Neural cell (in vitro differentiated cells): ENCODE results near the gene TNFRSF4.

Experiments used
- EP300 ChIP-seq: fragments of 450-650 bp; conservative IDR thresholded peaks from 2 replicates; pipeline ENCODE4 v1.6.1; 2014; ENCODE audit warnings: antibody characterized with exemption, mild to moderate bottlenecking, moderate library complexity; ENCODE audit not compliant: poor library complexity, severe bottlenecking
- TF ChIP-seq, protein P1 (sequence below): fragments of 450-650 bp; IDR thresholded peaks from 2 replicates; pipeline ENCODE4 v1.5.1; 2014; ENCODE audit warnings: antibody characterized with exemption, mild to moderate bottlenecking, moderate library complexity; ENCODE audit not compliant: poor library complexity, severe bottlenecking

DNA sequence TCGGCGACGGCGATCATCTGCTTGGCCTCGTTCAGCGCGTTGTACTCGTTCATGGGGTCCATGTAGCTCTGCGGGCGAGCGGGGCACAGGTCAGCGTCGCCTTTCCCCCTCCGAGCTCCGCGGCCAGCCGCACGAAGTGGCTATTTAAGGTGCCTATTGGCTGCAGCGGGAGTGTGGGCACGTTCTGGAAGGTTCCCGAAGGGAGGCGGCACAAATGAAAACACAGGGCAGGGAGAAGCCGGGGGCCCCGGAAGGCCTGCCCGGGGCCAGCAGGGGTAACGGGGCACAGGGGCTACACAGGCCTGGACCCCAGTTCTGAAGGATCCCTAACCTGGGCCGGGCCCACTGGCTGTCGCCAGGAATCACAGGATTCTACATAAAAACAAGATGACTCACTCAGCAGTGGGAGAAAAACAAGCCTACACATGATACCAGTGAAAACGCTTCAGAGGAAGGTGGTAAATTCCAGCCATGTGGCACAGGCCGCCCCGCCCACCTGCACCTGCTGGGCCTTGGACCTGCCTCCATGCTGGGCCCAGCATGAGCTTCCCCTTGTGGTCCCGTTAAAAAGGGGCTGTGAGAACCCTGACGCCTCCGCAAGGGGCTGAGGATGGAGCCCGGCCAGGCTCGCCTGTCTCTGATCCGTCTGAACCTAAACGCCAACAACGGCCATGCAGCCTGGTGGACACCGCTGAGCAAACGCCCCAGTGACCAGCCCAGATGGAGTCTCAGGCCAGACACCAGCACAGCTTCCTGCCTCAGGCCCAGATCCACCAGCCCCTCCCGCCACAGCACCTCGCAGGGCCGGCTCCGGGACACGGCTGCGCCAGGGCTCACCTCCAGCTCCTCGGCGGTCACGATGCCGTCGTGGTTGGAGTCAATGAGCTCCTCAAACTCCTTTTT lies 3.9 kb upstream of the TNFRSF4 start:
- TF ChIP-seq, protein P1, sequence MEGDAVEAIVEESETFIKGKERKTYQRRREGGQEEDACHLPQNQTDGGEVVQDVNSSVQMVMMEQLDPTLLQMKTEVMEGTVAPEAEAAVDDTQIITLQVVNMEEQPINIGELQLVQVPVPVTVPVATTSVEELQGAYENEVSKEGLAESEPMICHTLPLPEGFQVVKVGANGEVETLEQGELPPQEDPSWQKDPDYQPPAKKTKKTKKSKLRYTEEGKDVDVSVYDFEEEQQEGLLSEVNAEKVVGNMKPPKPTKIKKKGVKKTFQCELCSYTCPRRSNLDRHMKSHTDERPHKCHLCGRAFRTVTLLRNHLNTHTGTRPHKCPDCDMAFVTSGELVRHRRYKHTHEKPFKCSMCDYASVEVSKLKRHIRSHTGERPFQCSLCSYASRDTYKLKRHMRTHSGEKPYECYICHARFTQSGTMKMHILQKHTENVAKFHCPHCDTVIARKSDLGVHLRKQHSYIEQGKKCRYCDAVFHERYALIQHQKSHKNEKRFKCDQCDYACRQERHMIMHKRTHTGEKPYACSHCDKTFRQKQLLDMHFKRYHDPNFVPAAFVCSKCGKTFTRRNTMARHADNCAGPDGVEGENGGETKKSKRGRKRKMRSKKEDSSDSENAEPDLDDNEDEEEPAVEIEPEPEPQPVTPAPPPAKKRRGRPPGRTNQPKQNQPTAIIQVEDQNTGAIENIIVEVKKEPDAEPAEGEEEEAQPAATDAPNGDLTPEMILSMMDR, result no peak
- TF ChIP-seq EP300, result no peak
